ENCODE results near the gene SLC34A3. TPM values are rescaled to one million over a fixed set of nuclear protein-coding genes. Genes with fewer than 3 reads are reported as not detected.

The SLC34A3 gene
- total RNA-seq, 1 donor from 2014 or later: not detected

DNA sequence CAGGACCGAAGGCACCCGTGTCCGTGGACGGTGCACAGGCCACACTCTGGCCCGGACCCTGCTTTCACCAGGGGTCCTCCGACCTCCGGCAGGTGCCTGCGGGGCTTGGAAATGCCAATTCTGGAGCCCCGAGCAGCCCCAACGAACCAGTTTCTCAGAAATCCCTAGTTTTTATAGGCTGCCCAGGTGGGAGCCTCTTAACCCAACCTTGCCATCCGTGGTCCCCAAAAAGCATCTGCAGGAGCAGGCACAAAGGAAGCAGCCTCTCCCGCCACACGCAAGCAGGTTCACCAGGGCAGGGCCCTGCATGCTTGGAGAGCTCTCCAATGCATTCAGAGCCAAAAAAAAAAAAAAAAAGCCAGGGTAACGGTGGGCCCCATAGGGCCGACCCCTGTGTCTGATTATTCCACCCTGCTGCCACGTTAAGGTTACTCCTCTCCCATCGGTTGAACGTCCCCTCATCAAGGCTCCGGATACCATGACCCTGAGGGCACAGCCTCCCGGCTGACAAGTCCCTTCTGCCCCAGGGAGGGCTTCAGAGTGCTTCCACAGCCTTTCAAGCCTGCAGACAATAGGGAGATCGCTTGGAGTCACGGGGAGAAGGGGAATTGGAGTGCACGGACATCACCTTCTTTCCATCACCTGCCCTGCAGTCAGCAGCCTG lies 29.4 kb upstream of the SLC34A3 start:
- no peak for DNase-seq
- H3K27me3 ChIP-seq (ENCODE audit: low read depth): no peaks in the 10 kb centered on the region
- H3K36me3 ChIP-seq: no peaks in the 10 kb centered on the region
- H3K4me3 ChIP-seq: peak overlapping the region; percentile 69
- H3K9me3 ChIP-seq: no peaks in the 10 kb centered on the region
- TF ChIP-seq, protein P1, sequence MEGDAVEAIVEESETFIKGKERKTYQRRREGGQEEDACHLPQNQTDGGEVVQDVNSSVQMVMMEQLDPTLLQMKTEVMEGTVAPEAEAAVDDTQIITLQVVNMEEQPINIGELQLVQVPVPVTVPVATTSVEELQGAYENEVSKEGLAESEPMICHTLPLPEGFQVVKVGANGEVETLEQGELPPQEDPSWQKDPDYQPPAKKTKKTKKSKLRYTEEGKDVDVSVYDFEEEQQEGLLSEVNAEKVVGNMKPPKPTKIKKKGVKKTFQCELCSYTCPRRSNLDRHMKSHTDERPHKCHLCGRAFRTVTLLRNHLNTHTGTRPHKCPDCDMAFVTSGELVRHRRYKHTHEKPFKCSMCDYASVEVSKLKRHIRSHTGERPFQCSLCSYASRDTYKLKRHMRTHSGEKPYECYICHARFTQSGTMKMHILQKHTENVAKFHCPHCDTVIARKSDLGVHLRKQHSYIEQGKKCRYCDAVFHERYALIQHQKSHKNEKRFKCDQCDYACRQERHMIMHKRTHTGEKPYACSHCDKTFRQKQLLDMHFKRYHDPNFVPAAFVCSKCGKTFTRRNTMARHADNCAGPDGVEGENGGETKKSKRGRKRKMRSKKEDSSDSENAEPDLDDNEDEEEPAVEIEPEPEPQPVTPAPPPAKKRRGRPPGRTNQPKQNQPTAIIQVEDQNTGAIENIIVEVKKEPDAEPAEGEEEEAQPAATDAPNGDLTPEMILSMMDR (IDR thresholded peaks at IDR 0.05): no peak
- peak overlapping the region; percentile 85 for H3K27ac ChIP-seq
- intact Hi-C loops (cut with DNase I): no loop called here
- H3K4me1 ChIP-seq: peaks cover 60% of the 10 kb centered on the region
- no peak for ATAC-seq

DNA sequence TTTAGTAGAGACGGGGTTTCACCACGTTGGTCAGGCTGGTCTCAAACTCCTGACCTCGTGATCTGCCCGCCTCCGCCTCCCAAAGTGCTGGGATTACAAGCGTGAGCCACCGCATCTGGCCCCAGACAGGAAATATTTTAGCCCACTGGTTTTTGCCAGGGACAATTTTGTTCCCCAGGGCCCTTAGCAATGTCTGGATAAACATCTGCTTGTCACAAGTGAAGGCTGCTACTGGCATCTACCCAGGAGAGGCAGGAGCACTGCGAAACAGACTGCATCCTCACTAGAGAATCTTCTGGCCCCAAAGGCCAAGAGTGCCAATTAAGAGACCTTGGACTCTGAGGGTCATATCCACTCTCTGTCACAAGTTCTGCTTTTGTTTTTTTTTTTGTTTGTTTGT lies 27.7 kb upstream of the SLC34A3 start:
- no peaks in the 10 kb centered on the region for H3K27me3 ChIP-seq (ENCODE audit: low read depth)
- ATAC-seq (no peak), DNase-seq (no peak)
- no peak overlapping the region for H3K27ac ChIP-seq
- TF ChIP-seq, protein P1 (IDR thresholded peaks at IDR 0.05): no peak
- no peaks in the 10 kb centered on the region for H3K36me3 ChIP-seq
- intact Hi-C loops (cut with DNase I): no loop called here
- H3K4me3 ChIP-seq: no peak overlapping the region
- H3K4me1 ChIP-seq: peaks cover 54% of the 10 kb centered on the region
- H3K9me3 ChIP-seq: no peaks in the 10 kb centered on the region

DNA sequence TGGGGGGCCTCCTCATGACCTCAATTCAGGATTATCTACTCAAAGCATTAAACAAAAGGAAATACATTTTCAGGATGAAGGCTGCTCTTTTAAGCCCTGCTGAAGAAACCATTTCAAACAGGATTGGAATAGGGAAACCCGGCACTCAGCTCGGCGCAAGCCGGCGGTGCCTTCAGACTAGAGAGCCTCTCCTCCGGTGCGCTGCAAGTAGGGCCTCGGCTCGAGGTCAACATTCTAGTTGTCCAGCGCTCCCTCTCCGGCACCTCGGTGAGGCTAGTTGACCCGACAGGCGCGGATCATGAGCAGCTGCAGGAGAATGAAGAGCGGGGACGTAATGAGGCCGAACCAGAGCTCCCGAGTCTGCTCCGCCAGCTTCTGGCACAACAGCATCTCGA lies 26.0 kb upstream of the SLC34A3 start:
- H3K9me3 ChIP-seq: no peaks in the 10 kb centered on the region
- ATAC-seq (no peak), DNase-seq (no peak)
- peaks cover 36% of the 10 kb centered on the region for H3K4me1 ChIP-seq
- no peaks in the 10 kb centered on the region for H3K27me3 ChIP-seq (ENCODE audit: low read depth)
- TF ChIP-seq, protein P1 (IDR thresholded peaks at IDR 0.05): no peak
- H3K36me3 ChIP-seq: peaks cover 8% of the 10 kb centered on the region
- intact Hi-C loops (cut with DNase I): no loop called here
- H3K4me3 ChIP-seq: peak overlapping the region; percentile 100
- peak overlapping the region; percentile 95 for H3K27ac ChIP-seq

DNA sequence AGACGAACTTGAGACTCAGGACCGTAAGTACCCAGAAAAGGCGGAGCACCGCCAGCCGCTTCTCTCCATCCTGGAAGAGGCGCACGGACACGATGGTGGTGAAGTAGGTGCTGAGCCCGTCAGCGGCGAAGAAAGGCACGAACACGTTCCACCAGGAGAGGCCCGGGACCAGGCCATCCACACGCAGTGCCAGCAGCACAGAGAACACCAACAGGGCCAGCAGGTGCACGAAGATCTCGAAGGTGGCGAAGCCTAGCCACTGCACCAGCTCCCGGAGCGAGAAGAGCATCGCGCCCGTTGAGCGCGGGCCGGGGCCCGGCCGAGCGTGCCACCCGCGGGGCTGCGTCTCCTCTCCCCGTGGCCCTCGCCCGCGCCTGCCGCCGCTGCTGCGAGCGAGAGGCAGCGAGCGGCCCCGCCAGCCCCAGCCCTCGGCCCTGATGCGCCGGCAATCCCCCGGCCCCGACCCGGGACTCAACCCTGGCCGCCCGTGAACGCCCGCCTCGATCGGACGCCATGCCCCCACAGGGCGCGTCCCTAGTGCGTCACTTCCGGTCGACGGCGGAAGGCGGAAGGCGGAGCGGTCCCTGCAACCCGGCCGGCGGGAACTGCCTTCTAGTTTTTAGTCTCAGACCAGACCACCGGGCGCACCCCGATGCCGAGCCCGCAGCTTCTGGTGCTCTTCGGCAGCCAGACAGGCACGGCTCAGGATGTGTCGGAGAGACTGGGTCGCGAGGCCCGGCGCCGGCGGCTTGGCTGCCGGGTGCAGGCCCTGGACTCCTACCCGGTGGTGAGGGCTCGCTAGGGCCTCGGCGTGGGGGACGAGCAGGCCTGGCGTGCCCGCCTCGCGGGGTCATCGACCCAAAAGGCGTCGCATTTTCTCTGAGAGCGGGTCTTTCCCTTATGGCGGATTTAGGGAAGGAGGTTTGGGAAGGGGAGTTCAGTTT lies 25.3 kb upstream of the SLC34A3 start, which contains the start of the genes NDOR1 and TMEM203:
Gene NDOR1 (plus strand): TSS at position 575 of the 944 bp plus-strand sequence. CDS start 78 bp downstream, at position 653.
Gene TMEM203 (minus strand): TSS at position 523 of the 944 bp plus-strand sequence. CDS start 234 bp downstream, at position 289.
- DNase-seq (peak; percentile 94), ATAC-seq (peak; percentile 76 to 83)
- H3K27ac ChIP-seq: peak within 1 kb of the TSS; percentile 95
- peak within 1 kb of the TSS; percentile 100 for H3K4me3 ChIP-seq
- no peaks in the 10 kb centered on the region for H3K9me3 ChIP-seq
- H3K27me3 ChIP-seq (ENCODE audit: low read depth): no peaks in the 10 kb centered on the region
- H3K4me1 ChIP-seq: peaks cover 35% of the 10 kb centered on the region
- peaks cover 8% of the 10 kb centered on the region for H3K36me3 ChIP-seq
- intact Hi-C loops (cut with DNase I): no loop called here
- TF ChIP-seq, protein P1 (IDR thresholded peaks at IDR 0.05): no peak

DNA sequence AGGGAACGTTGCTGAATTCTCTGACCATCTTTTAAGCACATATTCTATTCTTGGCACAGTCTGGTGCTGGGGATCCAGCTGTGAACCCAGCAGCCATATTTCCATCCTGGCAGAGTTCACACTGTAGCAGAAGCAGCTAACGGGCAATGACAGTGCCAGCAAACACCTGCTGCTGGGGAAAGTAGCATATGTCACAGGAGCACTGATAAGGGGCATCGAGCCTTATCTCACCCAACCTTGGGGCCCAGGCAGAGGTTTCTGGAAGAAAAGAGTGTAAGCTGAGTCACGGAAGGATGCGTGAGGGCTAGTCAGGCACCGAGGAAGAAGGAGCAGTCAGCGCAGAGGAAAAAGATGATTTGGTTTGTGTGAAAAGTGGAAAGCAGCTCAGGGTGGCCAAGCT lies 24.1 kb upstream of the SLC34A3 start:
- TF ChIP-seq, protein P1 (IDR thresholded peaks at IDR 0.05): no peak
- Histone ChIP-seq H3K4me3 (peak overlapping the region; percentile 100), H3K27me3 (ENCODE audit: low read depth) (no peaks in the 10 kb centered on the region), H3K36me3 (peaks cover 8% of the 10 kb centered on the region), H3K27ac (no peak overlapping the region), H3K9me3 (no peaks in the 10 kb centered on the region), H3K4me1 (peaks cover 31% of the 10 kb centered on the region)
- intact Hi-C loops (cut with DNase I): no loop called here
- ATAC-seq (no peak), DNase-seq (no peak)

Data from lower lobe of right lung (tissue), 2 donors.